ENCODE measurements around the gene CLDN5. TPM values are rescaled to one million over a fixed set of nuclear protein-coding genes. Genes with fewer than 3 reads are reported as not detected.

CLDN5 gene
- total RNA-seq, 1 experiment from 2014 or later, result not detected

- no peaks in the 10 kb centered on the region for H3K9me3 Mint-ChIP-seq (ENCODE audit: unreplicated experiment)
- no TSS peak for BruUV-seq (replicated peaks)
- no peak for DNase-seq
- H3K27ac Mint-ChIP-seq (ENCODE audit: unreplicated experiment), result no peak overlapping the region
- no peaks in the 10 kb centered on the region for H3K4me1 Mint-ChIP-seq (ENCODE audit: low read depth, unreplicated experiment)
- Histone ChIP-seq H3K4me1 (no peaks in the 10 kb centered on the region), H3K9me3 (no peaks in the 10 kb centered on the region), H3K36me3 (ENCODE audit: control insufficient read depth, insufficient read depth, low read length) (no peaks in the 10 kb centered on the region), H3K4me3 (ENCODE audit: low read depth, low read length) (no peak overlapping the region), H3K27me3 (replicated peaks; ENCODE audit: control insufficient read depth, insufficient read depth, low read length) (no peaks in the 10 kb centered on the region)
- TF ChIP-seq CTCF (IDR thresholded peaks at IDR 0.05; ENCODE audit: insufficient read depth in 1 of 2, low read depth in 1 of 2, low read length in 1 of 2, severe bottlenecking in 1 of 2, unreplicated experiment in 1 of 2), result no peak
- intact Hi-C loops (cut with micrococcal nuclease; ENCODE audit: unreplicated experiment), result no loop called here
- H3K4me3 Mint-ChIP-seq (ENCODE audit: unreplicated experiment), result no peak overlapping the region
- H3K27me3 Mint-ChIP-seq (ENCODE audit: insufficient read depth, unreplicated experiment), result no peaks in the 10 kb centered on the region
- peaks cover 13% of the 10 kb centered on the region for H3K36me3 Mint-ChIP-seq (ENCODE audit: insufficient read depth, unreplicated experiment)
- POLR2A ChIA-PET, result no interaction called here
- CTCF ChIA-PET, result no interaction called here
Observed at GRCh38 chr22:19522190-19522880, 1.9 kb downstream of the CLDN5 start.

GRCh38 chr22:19520566-19521305 lies 3.5 kb downstream of the CLDN5 start:
- ChIA-PET CTCF (no interaction called here), POLR2A (no interaction called here)
- Histone ChIP-seq H3K4me1 (no peaks in the 10 kb centered on the region), H3K27me3 (replicated peaks; ENCODE audit: control insufficient read depth, insufficient read depth, low read length) (no peaks in the 10 kb centered on the region), H3K4me3 (ENCODE audit: low read depth, low read length) (no peak overlapping the region), H3K9me3 (no peaks in the 10 kb centered on the region), H3K36me3 (ENCODE audit: control insufficient read depth, insufficient read depth, low read length) (no peaks in the 10 kb centered on the region)
- DNase-seq, result no peak
- no TSS peak for BruUV-seq (replicated peaks)
- Mint-ChIP-seq H3K4me1 (ENCODE audit: low read depth, unreplicated experiment) (no peaks in the 10 kb centered on the region), H3K27me3 (ENCODE audit: insufficient read depth, unreplicated experiment) (no peaks in the 10 kb centered on the region), H3K9me3 (ENCODE audit: unreplicated experiment) (no peaks in the 10 kb centered on the region), H3K36me3 (ENCODE audit: insufficient read depth, unreplicated experiment) (peaks cover 15% of the 10 kb centered on the region), H3K4me3 (ENCODE audit: unreplicated experiment) (no peak overlapping the region), H3K27ac (ENCODE audit: unreplicated experiment) (no peak overlapping the region)
- intact Hi-C loops (cut with micrococcal nuclease; ENCODE audit: unreplicated experiment), result no loop called here
- no peak for TF ChIP-seq CTCF (IDR thresholded peaks at IDR 0.05; ENCODE audit: insufficient read depth in 1 of 2, low read depth in 1 of 2, low read length in 1 of 2, severe bottlenecking in 1 of 2, unreplicated experiment in 1 of 2)

- no TSS peak for BruUV-seq (replicated peaks)
- intact Hi-C loops (cut with micrococcal nuclease; ENCODE audit: unreplicated experiment), result no loop called here
- TF ChIP-seq CTCF (IDR thresholded peaks at IDR 0.05; ENCODE audit: insufficient read depth in 1 of 2, low read depth in 1 of 2, low read length in 1 of 2, severe bottlenecking in 1 of 2, unreplicated experiment in 1 of 2), result no peak
Observed at GRCh38 chr22:19520007-19520406, 4.2 kb downstream of the CLDN5 start.

More at GRCh38 chr22:19520007-19520406, 4.2 kb downstream of the CLDN5 start:
- H3K4me1 Mint-ChIP-seq (ENCODE audit: low read depth, unreplicated experiment), result no peaks in the 10 kb centered on the region
- POLR2A ChIA-PET, result no interaction called here
- Histone ChIP-seq H3K9me3 (no peaks in the 10 kb centered on the region), H3K36me3 (ENCODE audit: control insufficient read depth, insufficient read depth, low read length) (no peaks in the 10 kb centered on the region), H3K27me3 (replicated peaks; ENCODE audit: control insufficient read depth, insufficient read depth, low read length) (no peaks in the 10 kb centered on the region), H3K4me3 (ENCODE audit: low read depth, low read length) (no peak overlapping the region), H3K4me1 (no peaks in the 10 kb centered on the region)
- no peak overlapping the region for H3K27ac Mint-ChIP-seq (ENCODE audit: unreplicated experiment)
- no peaks in the 10 kb centered on the region for H3K9me3 Mint-ChIP-seq (ENCODE audit: unreplicated experiment)
- peaks cover 19% of the 10 kb centered on the region for H3K36me3 Mint-ChIP-seq (ENCODE audit: insufficient read depth, unreplicated experiment)
- no peaks in the 10 kb centered on the region for H3K27me3 Mint-ChIP-seq (ENCODE audit: insufficient read depth, unreplicated experiment)
- DNase-seq, result no peak
- CTCF ChIA-PET, result no interaction called here
- H3K4me3 Mint-ChIP-seq (ENCODE audit: unreplicated experiment), result no peak overlapping the region

Data from Caco-2 (cell line).